H1 (cell line): ENCODE measurements around the gene APH1B. TPM values are rescaled to one million over a fixed set of nuclear protein-coding genes. Genes with fewer than 3 reads are reported as not detected.
A peak's percentile ranks its signal among the peaks of the same experiment; 100 is the strongest.

Experiments
- ASH2L ChIP-seq: fragments of 200-600, 300-600 bp; sonication (generic); IDR thresholded peaks from one replicate; pipeline ENCODE4 v1.7.1; 2017; ENCODE audit warnings: low read length
- BACH1 ChIP-seq: IDR thresholded peaks from 2 replicates; pipeline ENCODE4 v1.6.1; 2012; ENCODE audit warnings: low read length, improper control_type of control experiment
- FOSL1 ChIP-seq: IDR thresholded peaks from 2 replicates; pipeline ENCODE4 v1.6.1; 2011; ENCODE audit warnings: mild to moderate bottlenecking, low read depth, low read length, moderate library complexity; ENCODE audit not compliant: insufficient read depth
- PHF8 ChIP-seq: fragments of 200-600 bp; sonication (generic); conservative IDR thresholded peaks from 2 replicates; pipeline ENCODE4 v1.7.1; 2012; ENCODE audit warnings: low read depth, mild to moderate bottlenecking, inconsistent platforms, low read length, moderate library complexity
- POLR2AphosphoS5 ChIP-seq: IDR thresholded peaks from 2 replicates; pipeline ENCODE4 v1.6.1; 2011; ENCODE audit warnings: low read depth, low read length
- RFX5 ChIP-seq: IDR thresholded peaks from 2 replicates; pipeline ENCODE4 v1.6.1; 2011; ENCODE audit warnings: low read depth, low read length, improper control_type of control experiment, borderline replicate concordance
- ZNF274 ChIP-seq: IDR thresholded peaks from 2 replicates; pipeline ENCODE4 v1.7.0; 2012; ENCODE audit warnings: low read length, borderline replicate concordance; ENCODE audit errors: extremely low read depth
- polyA plus RNA-seq, 7 experiments: library from polyadenylated mRNA; depleted of rRNA in 3 of 7; stranded (reverse) in 5 of 7; unstranded in 2 of 7; fragments of >200 nt in 5 of 7; fragments of 200-250 nt in 2 of 7; gene quantifications; 1 replicate in 5 of 7; 2 replicates in 1 of 7; 4 replicates in 1 of 7; pipeline versions ENCODE4 v1.2.1 to v1.2.3, GENCODE V29; 2011 to 2013; ENCODE audit warnings: missing spikeins in 2 of 7, mixed read lengths in 2 of 7
- total RNA-seq: library from RNA; stranded (reverse); fragmentation: NEBNext Ultra II Directional; extraction: Animal tissue kit (Norgen Biotek cat#: 25700); gene quantifications from 2 replicates; pipeline ENCODE4 v1.2.1, GENCODE V29; 2021
- TF ChIP-seq, protein P1 (sequence below): fragments of 300-600 bp; sonication (generic); IDR thresholded peaks from 2 replicates; pipeline ENCODE4 v1.7.1; 2012; ENCODE audit warnings: low read length, moderate library complexity, mild to moderate bottlenecking, inconsistent platforms; ENCODE audit not compliant: insufficient replicate concordance
- TF ChIP-seq, protein P2 (sequence below): IDR thresholded peaks from 2 replicates; pipeline ENCODE4 v1.6.1; 2012; ENCODE audit warnings: inconsistent platforms

APH1B gene
- total and polyA plus RNA-seq, 2 of the 8 experiments (the other 6 are each of a cell fraction or from before 2014, with no cell fraction given): 11.5 to 22.9 TPM

DNA sequence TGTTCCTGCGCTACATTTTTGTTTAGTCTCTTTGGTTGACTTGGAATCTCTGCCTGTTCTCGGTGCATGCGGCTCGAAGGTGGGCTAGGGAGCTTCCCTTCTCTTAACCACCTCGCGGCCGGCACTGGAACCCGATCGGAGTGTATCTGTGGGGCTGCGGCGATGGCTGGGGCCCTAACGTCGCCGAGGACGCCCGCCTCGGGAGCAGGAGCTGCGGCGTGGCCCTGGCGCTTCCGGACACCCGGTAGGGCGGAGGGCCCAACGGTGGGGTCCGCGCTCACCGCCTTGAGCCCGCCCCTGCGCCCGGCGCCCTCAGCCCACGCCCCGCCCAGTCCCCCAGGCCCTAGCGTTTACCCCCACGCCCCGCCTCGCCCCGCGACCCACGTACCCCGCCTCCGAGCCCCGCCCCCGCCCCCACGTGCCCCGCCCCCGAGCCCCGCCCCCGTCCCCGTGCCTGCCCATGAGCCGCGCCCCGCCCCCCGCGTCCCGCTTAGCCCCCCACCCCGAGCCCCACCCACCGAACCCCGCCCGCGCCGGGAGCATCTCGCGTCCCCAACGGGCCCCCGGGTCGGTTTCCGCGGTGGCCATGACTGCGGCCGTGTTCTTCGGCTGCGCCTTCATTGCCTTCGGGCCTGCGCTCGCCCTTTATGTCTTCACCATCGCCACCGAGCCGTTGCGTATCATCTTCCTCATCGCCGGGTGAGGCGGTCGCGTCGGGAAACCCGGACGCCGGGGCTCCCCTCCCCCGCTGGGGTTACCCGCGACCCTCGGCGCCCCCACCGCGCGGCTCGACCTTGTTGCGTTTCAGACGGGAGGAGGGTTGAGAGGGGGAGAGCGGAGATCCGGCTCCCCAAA is at the start of gene APH1B (continued):
- TF ChIP-seq BACH1 (peak; percentile 34; the same call in 1 of the 2 replicates), PHF8 (peak; percentile 58), ZNF274 (no peak), POLR2AphosphoS5 (peak; percentile 45), FOSL1 (no peak), RFX5 (no peak), ASH2L (peak; percentile 79)
- TF ChIP-seq, protein P1, sequence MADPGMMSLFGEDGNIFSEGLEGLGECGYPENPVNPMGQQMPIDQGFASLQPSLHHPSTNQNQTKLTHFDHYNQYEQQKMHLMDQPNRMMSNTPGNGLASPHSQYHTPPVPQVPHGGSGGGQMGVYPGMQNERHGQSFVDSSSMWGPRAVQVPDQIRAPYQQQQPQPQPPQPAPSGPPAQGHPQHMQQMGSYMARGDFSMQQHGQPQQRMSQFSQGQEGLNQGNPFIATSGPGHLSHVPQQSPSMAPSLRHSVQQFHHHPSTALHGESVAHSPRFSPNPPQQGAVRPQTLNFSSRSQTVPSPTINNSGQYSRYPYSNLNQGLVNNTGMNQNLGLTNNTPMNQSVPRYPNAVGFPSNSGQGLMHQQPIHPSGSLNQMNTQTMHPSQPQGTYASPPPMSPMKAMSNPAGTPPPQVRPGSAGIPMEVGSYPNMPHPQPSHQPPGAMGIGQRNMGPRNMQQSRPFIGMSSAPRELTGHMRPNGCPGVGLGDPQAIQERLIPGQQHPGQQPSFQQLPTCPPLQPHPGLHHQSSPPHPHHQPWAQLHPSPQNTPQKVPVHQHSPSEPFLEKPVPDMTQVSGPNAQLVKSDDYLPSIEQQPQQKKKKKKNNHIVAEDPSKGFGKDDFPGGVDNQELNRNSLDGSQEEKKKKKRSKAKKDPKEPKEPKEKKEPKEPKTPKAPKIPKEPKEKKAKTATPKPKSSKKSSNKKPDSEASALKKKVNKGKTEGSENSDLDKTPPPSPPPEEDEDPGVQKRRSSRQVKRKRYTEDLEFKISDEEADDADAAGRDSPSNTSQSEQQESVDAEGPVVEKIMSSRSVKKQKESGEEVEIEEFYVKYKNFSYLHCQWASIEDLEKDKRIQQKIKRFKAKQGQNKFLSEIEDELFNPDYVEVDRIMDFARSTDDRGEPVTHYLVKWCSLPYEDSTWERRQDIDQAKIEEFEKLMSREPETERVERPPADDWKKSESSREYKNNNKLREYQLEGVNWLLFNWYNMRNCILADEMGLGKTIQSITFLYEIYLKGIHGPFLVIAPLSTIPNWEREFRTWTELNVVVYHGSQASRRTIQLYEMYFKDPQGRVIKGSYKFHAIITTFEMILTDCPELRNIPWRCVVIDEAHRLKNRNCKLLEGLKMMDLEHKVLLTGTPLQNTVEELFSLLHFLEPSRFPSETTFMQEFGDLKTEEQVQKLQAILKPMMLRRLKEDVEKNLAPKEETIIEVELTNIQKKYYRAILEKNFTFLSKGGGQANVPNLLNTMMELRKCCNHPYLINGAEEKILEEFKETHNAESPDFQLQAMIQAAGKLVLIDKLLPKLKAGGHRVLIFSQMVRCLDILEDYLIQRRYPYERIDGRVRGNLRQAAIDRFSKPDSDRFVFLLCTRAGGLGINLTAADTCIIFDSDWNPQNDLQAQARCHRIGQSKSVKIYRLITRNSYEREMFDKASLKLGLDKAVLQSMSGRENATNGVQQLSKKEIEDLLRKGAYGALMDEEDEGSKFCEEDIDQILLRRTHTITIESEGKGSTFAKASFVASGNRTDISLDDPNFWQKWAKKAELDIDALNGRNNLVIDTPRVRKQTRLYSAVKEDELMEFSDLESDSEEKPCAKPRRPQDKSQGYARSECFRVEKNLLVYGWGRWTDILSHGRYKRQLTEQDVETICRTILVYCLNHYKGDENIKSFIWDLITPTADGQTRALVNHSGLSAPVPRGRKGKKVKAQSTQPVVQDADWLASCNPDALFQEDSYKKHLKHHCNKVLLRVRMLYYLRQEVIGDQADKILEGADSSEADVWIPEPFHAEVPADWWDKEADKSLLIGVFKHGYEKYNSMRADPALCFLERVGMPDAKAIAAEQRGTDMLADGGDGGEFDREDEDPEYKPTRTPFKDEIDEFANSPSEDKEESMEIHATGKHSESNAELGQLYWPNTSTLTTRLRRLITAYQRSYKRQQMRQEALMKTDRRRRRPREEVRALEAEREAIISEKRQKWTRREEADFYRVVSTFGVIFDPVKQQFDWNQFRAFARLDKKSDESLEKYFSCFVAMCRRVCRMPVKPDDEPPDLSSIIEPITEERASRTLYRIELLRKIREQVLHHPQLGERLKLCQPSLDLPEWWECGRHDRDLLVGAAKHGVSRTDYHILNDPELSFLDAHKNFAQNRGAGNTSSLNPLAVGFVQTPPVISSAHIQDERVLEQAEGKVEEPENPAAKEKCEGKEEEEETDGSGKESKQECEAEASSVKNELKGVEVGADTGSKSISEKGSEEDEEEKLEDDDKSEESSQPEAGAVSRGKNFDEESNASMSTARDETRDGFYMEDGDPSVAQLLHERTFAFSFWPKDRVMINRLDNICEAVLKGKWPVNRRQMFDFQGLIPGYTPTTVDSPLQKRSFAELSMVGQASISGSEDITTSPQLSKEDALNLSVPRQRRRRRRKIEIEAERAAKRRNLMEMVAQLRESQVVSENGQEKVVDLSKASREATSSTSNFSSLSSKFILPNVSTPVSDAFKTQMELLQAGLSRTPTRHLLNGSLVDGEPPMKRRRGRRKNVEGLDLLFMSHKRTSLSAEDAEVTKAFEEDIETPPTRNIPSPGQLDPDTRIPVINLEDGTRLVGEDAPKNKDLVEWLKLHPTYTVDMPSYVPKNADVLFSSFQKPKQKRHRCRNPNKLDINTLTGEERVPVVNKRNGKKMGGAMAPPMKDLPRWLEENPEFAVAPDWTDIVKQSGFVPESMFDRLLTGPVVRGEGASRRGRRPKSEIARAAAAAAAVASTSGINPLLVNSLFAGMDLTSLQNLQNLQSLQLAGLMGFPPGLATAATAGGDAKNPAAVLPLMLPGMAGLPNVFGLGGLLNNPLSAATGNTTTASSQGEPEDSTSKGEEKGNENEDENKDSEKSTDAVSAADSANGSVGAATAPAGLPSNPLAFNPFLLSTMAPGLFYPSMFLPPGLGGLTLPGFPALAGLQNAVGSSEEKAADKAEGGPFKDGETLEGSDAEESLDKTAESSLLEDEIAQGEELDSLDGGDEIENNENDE: no peak
- TF ChIP-seq, protein P2, sequence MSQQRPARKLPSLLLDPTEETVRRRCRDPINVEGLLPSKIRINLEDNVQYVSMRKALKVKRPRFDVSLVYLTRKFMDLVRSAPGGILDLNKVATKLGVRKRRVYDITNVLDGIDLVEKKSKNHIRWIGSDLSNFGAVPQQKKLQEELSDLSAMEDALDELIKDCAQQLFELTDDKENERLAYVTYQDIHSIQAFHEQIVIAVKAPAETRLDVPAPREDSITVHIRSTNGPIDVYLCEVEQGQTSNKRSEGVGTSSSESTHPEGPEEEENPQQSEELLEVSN: peak; percentile 56; the same call in 1 of the 2 replicates
